H1 (cell line): ENCODE data around the gene MUC5AC. TPM values are rescaled to one million over a fixed set of nuclear protein-coding genes. Genes with fewer than 3 reads are reported as not detected.

Experiments
- CTCF ChIA-PET: fragments of 300-600 bp; sonication (Branson Sonifier 250); formaldehyde crosslinking; loops from one replicate; lab custom pipeline; 2021; ENCODE audit not compliant: partially characterized antibody; lab: Charles Lee
- POLR2A ChIA-PET: fragments of 300-600 bp; sonication (Branson Sonifier 250); formaldehyde crosslinking; loops from one replicate; lab custom pipeline; 2021; ENCODE audit warnings: inconsistent platforms; ENCODE audit not compliant: partially characterized antibody; lab: Charles Lee
- DNase-seq, 2 experiments: peaks; one replicate each; pipeline versions ENCODE4 v3.0.0 to v3.0.0-alpha.2; 2010 to 2022; ENCODE audit warnings: low spot score in 2 of 2, low read depth in 1 of 2, mixed read lengths in 1 of 2
- FAIRE-seq: peaks from 2 replicates; lab custom pipeline; 2011; peaks lifted over from hg19 to GRCh38; lab: Jason Lieb, UNC
- H2AFZ ChIP-seq: 2 replicates; pipeline ENCODE4 v1.8.1; 2012; ENCODE audit warnings: low read length, inconsistent platforms
- H2AK5ac ChIP-seq: 2 replicates; pipeline ENCODE4 v1.6.1; 2013; ENCODE audit warnings: low read depth, low read length
- H2BK120ac ChIP-seq: replicated peaks from 2 replicates; pipeline ENCODE3; 2013; ENCODE audit warnings: low read depth, low read length, inconsistent platforms
- H2BK12ac ChIP-seq: 2 replicates; pipeline ENCODE4 v1.6.1; 2013; ENCODE audit warnings: low read depth, low read length
- H2BK15ac ChIP-seq: 2 replicates; pipeline ENCODE4 v1.6.1; 2013; ENCODE audit warnings: low read length
- H2BK20ac ChIP-seq: 2 replicates; pipeline ENCODE4 v1.6.1; 2013; ENCODE audit warnings: low read length
- H2BK5ac ChIP-seq: 2 replicates; pipeline ENCODE4 v1.6.1; 2013; ENCODE audit warnings: low read depth, low read length
- H3K14ac ChIP-seq: 2 replicates; pipeline ENCODE4 v1.6.1; 2013; ENCODE audit warnings: inconsistent platforms; ENCODE audit not compliant: insufficient read length
- H3K18ac ChIP-seq: 2 replicates; pipeline ENCODE4 v1.6.1; 2013; ENCODE audit warnings: low read length; ENCODE audit errors: extremely low read depth
- H3K23ac ChIP-seq: 2 replicates; pipeline ENCODE4 v1.6.1; 2013; ENCODE audit warnings: inconsistent platforms; ENCODE audit not compliant: insufficient read length
- H3K23me2 ChIP-seq: 2 replicates; pipeline ENCODE4 v1.6.1; 2013; ENCODE audit warnings: low read depth, low read length
- H3K27ac ChIP-seq: 2 replicates; pipeline ENCODE4 v1.6.1; 2011; ENCODE audit warnings: low read depth, low read length, inconsistent platforms
- H3K27me3 ChIP-seq, 4 experiments: replicated peaks in 1 of 4; 1 replicate in 1 of 4; 2 replicates in 3 of 4; pipeline versions ENCODE4 v1.6.1 to v1.8.1; 2011 to 2013; ENCODE audit warnings: low read length in 3 of 4, mild to moderate bottlenecking in 3 of 4, inconsistent platforms in 2 of 4, mixed read lengths in 2 of 4, moderate library complexity in 1 of 4; ENCODE audit not compliant: control insufficient read depth in 3 of 4, insufficient read depth in 3 of 4; ENCODE audit errors: extremely low read depth in 1 of 4
- H3K36me3 ChIP-seq, 4 experiments: 2 replicates each; pipeline versions ENCODE4 v1.6.1 to v1.8.1; 2011 to 2013; ENCODE audit warnings: mild to moderate bottlenecking in 4 of 4, low read length in 3 of 4, moderate library complexity in 2 of 4, control low read depth in 1 of 4, inconsistent platforms in 1 of 4; ENCODE audit not compliant: insufficient read depth in 4 of 4, control insufficient read depth in 2 of 4
- H3K4ac ChIP-seq: replicated peaks from 2 replicates; pipeline ENCODE3; 2013; ENCODE audit warnings: low read length, low read depth, mixed read lengths, inconsistent platforms; ENCODE audit not compliant: insufficient read length
- H3K4me1 ChIP-seq, 4 experiments: replicated peaks in 1 of 4; 1 replicate in 1 of 4; 2 replicates in 3 of 4; pipeline versions ENCODE4 v1.6.1 to v1.8.1; 2011 to 2013; ENCODE audit warnings: low read length in 3 of 4, inconsistent platforms in 2 of 4, mixed read lengths in 1 of 4; ENCODE audit not compliant: insufficient read depth in 4 of 4, control insufficient read depth in 3 of 4
- H3K4me2 ChIP-seq, 2 experiments: 2 replicates each; pipeline versions ENCODE4 v1.6.1 to v1.8.1; 2011 to 2013; ENCODE audit warnings: low read depth in 2 of 2, low read length in 2 of 2, control low read depth in 1 of 2, inconsistent platforms in 1 of 2, mild to moderate bottlenecking in 1 of 2; ENCODE audit not compliant: insufficient read depth in 1 of 2
- H3K4me3 ChIP-seq, 4 experiments: fragments of 200-600, 300-600 bp in 1 of 4; sonication (generic), shearing (Covaris generic), sonication (Bioruptor Twin) in 1 of 4; 2 replicates each; pipeline versions ENCODE4 v1.5.1 to v1.8.1; 2011 to 2016; ENCODE audit warnings: low read length in 4 of 4, low read depth in 3 of 4, control low read depth in 2 of 4, inconsistent platforms in 2 of 4, mild to moderate bottlenecking in 2 of 4, mixed read lengths in 1 of 4, moderate library complexity in 1 of 4; ENCODE audit not compliant: insufficient read depth in 2 of 4; ENCODE audit errors: extremely low read depth in 1 of 4
- H3K56ac ChIP-seq: replicated peaks from 2 replicates; pipeline ENCODE3; 2013; ENCODE audit warnings: low read depth, mild to moderate bottlenecking, mixed read lengths, low read length, inconsistent platforms; ENCODE audit not compliant: insufficient read length
- H3K79me1 ChIP-seq: 2 replicates; pipeline ENCODE4 v1.6.1; 2013; ENCODE audit warnings: low read depth, low read length, control low read depth
- H3K79me2 ChIP-seq, 2 experiments: 2 replicates each; pipeline versions ENCODE4 v1.6.1 to v1.8.1; 2012 to 2013; ENCODE audit warnings: low read length in 2 of 2, mild to moderate bottlenecking in 2 of 2, inconsistent platforms in 1 of 2; ENCODE audit not compliant: insufficient read depth in 2 of 2, control insufficient read depth in 1 of 2
- H3K9ac ChIP-seq, 4 experiments: replicated peaks in 1 of 4; 1 replicate in 1 of 4; 2 replicates in 3 of 4; pipeline versions ENCODE4 v1.6.1 to v1.8.1; 2011 to 2013; ENCODE audit warnings: low read depth in 3 of 4, low read length in 3 of 4, control low read depth in 2 of 4, mild to moderate bottlenecking in 2 of 4, moderate library complexity in 2 of 4, inconsistent platforms in 1 of 4; ENCODE audit errors: extremely low read depth in 1 of 4
- H3K9me3 ChIP-seq, 2 experiments: 2 replicates each; pipeline versions ENCODE4 v1.6.1 to v1.8.1; 2012 to 2013; ENCODE audit warnings: mild to moderate bottlenecking in 2 of 2, moderate library complexity in 2 of 2, control low read depth in 1 of 2, inconsistent platforms in 1 of 2, low read depth in 1 of 2, low read length in 1 of 2, mixed read lengths in 1 of 2; ENCODE audit not compliant: insufficient read depth in 2 of 2
- H4K20me1 ChIP-seq, 2 experiments: replicated peaks in 1 of 2; 2 replicates each; pipeline versions ENCODE3 to v1.8.1; 2011 to 2013; ENCODE audit warnings: inconsistent platforms in 2 of 2, low read length in 2 of 2, mild to moderate bottlenecking in 1 of 2; ENCODE audit not compliant: insufficient read depth in 2 of 2, control insufficient read depth in 1 of 2
- H4K5ac ChIP-seq: 2 replicates; pipeline ENCODE4 v1.6.1; 2013; ENCODE audit warnings: low read length, low read depth, mixed read lengths, inconsistent platforms; ENCODE audit not compliant: insufficient read length
- H4K8ac ChIP-seq: 2 replicates; pipeline ENCODE4 v1.8.0; 2013; ENCODE audit warnings: mild to moderate bottlenecking, moderate library complexity, low read length, inconsistent platforms; ENCODE audit not compliant: insufficient read depth; ENCODE audit errors: extremely low read depth
- H4K91ac ChIP-seq: replicated peaks from 2 replicates; pipeline ENCODE3; 2013; ENCODE audit warnings: low read length, mixed read lengths, inconsistent platforms; ENCODE audit not compliant: insufficient read length
- ASH2L ChIP-seq: fragments of 200-600, 300-600 bp; sonication (generic); IDR thresholded peaks from one replicate; pipeline ENCODE4 v1.7.1; 2017; ENCODE audit warnings: low read length
- EZH2 ChIP-seq: fragments of 200-600 bp; sonication (generic); IDR thresholded peaks from 2 replicates; pipeline ENCODE4 v1.7.1; 2012; ENCODE audit warnings: low read depth, mild to moderate bottlenecking, moderate library complexity, low read length, inconsistent platforms; ENCODE audit not compliant: severe bottlenecking
- NRF1 ChIP-seq: IDR thresholded peaks from 2 replicates; pipeline ENCODE4 v1.6.1; 2011; ENCODE audit warnings: mild to moderate bottlenecking, low read depth, low read length, improper control_type of control experiment
- WGBS, 2 experiments: shearing (Covaris generic) in 1 of 2; methylation state at CpG; one replicate each; pipeline versions ENCODE4 v1.1.6 to v1.1.7; 2013 to 2015; ENCODE audit warnings: low lambda C conversion rate in 2 of 2, mixed read lengths in 2 of 2, inconsistent platforms in 1 of 2, low coverage in 1 of 2, missing lambda C conversion rate in 1 of 2; ENCODE audit not compliant: insufficient replicate concordance in 2 of 2, insufficient coverage in 1 of 2, insufficient read length in 1 of 2; ENCODE audit errors: extremely low coverage in 1 of 2, missing lambda C conversion rate in 1 of 2; 5-methylcytosine and 5-hydroxymethylcytosine counted together
- polyA plus RNA-seq, 7 experiments: library from polyadenylated mRNA; depleted of rRNA in 3 of 7; stranded (reverse) in 5 of 7; unstranded in 2 of 7; fragments of >200 nt in 5 of 7; fragments of 200-250 nt in 2 of 7; gene quantifications; 1 replicate in 5 of 7; 2 replicates in 1 of 7; 4 replicates in 1 of 7; pipeline versions ENCODE4 v1.2.1 to v1.2.3, GENCODE V29; 2011 to 2013; ENCODE audit warnings: missing spikeins in 2 of 7, mixed read lengths in 2 of 7
- total RNA-seq: library from RNA; stranded (reverse); fragmentation: NEBNext Ultra II Directional; extraction: Animal tissue kit (Norgen Biotek cat#: 25700); gene quantifications from 2 replicates; pipeline ENCODE4 v1.2.1, GENCODE V29; 2021

MUC5AC gene
- total and polyA plus RNA-seq, 2 of the 8 experiments (the other 6 are each of a cell fraction or from before 2014, with no cell fraction given), result not detected

DNA sequence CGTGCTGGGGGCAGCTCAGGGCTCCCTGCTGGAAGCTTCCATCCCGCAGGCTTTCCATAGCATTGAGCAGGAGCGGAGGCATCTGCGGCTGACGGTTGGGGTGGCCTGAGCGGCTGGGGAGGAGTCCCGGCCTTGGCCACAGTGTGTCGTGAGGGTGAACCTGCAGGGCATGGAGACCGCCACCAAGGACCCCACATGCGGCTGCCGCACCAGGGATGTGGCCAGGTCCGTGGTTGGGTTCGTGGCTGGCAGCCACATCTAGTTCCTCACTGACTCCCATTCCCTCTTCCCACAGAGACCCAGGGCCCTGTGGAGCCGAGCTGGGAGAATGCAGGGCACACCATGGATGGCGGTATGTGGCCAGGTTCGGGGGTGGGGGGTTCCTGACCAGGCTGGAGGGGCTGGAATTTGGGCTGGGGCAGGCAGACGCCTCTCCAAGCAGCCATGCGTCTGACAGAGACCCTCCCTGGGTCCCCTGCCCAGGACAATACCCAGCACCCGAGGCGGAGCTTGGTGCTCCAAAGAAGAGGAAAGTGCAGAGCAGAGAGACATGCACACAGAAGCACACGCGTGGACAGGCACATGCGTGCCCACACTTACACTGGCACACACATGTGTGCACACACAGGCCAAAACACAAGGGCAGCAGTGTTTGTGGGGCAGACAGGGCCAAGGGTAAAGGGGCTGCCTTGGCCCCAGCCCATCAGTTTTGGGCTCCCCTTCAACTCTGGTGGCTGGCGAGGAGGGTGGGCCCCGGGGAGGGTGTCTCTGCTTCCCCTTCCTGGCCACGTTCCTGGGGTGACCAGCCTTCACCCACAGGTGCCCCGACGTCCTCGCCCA, 67.9 kb downstream of the MUC5AC start:
- Histone ChIP-seq H3K9ac (no peak overlapping the region), H3K4me1 (peaks cover 0 to 14% (median 5%) of the 10 kb centered on the region in 4 experiments; a peak in 6 of 7 replicates), H2BK15ac (no peak overlapping the region), H3K4ac (peak overlapping the region; percentile 69), H3K23ac (no peak overlapping the region), H2AK5ac (peak overlapping the region; percentile 40; the same call in 1 of the 2 replicates), H3K18ac (no peak overlapping the region), H3K4me2 (no peak overlapping the region), H3K79me2 (no peaks in the 10 kb centered on the region), H4K91ac (no peak overlapping the region), H3K9me3 (no peaks in the 10 kb centered on the region; a peak in 1 of 4 replicates), H3K27me3 (no peaks in the 10 kb centered on the region), H2BK120ac (no peak overlapping the region), H4K8ac (0 out of 2 replicates have a peak overlapping the region, but pooled peaks have one; percentile 71), H2BK5ac (no peak overlapping the region), H4K20me1 (peaks cover 0 to 1% of the 10 kb centered on the region in 2 experiments), H3K4me3 (no peak overlapping the region), H3K23me2 (no peaks in the 10 kb centered on the region), H3K36me3 (no peaks in the 10 kb centered on the region), H2BK12ac (no peak overlapping the region), H3K14ac (no peak overlapping the region), H3K56ac (no peak overlapping the region), H2BK20ac (no peak overlapping the region), H4K5ac (no peak overlapping the region), H3K27ac (no peak overlapping the region), H3K79me1 (no peaks in the 10 kb centered on the region), H2AFZ (no peak overlapping the region)
- 90% methylated on average over 23 of the region's 29 CpGs; no CpG with 5 or more reads in 1 of the 2 experiments for WGBS, 2 experiments
- POLR2A ChIA-PET, result no interaction called here
- DNase-seq (peak in 1 of 2 experiments; percentile 46), FAIRE-seq (no peak)
- CTCF ChIA-PET, result interaction anchor here (0.7 to 2.1 kb wide), 5 partner anchors 20 to 112 kb away, joined by 3 to 6 read pairs (median 3); no protein-coding TSS in a partner anchor
- no peak for TF ChIP-seq EZH2
- no peak for TF ChIP-seq ASH2L
- TF ChIP-seq NRF1, result no peak
